Placental epithelial cell (primary cell): ENCODE measurements around the gene ZNF799. TPM values are rescaled to one million over a fixed set of nuclear protein-coding genes. Genes with fewer than 3 reads are reported as not detected.

ENCODE experiments used
- small RNA-seq: library from RNA; depleted of rRNA; stranded (forward); fragments of <200 nt; gene quantifications from one replicate; pipeline ENCODE3, GENCODE V24; 2012
- total RNA-seq: library from RNA; depleted of rRNA; stranded (reverse); fragments of >200 nt; gene quantifications from 2 replicates; pipeline ENCODE4 v1.2.3, GENCODE V29; 2012

The ZNF799 gene
- 4.9 and 5.1 TPM in 2 replicates for total RNA-seq

DNA sequence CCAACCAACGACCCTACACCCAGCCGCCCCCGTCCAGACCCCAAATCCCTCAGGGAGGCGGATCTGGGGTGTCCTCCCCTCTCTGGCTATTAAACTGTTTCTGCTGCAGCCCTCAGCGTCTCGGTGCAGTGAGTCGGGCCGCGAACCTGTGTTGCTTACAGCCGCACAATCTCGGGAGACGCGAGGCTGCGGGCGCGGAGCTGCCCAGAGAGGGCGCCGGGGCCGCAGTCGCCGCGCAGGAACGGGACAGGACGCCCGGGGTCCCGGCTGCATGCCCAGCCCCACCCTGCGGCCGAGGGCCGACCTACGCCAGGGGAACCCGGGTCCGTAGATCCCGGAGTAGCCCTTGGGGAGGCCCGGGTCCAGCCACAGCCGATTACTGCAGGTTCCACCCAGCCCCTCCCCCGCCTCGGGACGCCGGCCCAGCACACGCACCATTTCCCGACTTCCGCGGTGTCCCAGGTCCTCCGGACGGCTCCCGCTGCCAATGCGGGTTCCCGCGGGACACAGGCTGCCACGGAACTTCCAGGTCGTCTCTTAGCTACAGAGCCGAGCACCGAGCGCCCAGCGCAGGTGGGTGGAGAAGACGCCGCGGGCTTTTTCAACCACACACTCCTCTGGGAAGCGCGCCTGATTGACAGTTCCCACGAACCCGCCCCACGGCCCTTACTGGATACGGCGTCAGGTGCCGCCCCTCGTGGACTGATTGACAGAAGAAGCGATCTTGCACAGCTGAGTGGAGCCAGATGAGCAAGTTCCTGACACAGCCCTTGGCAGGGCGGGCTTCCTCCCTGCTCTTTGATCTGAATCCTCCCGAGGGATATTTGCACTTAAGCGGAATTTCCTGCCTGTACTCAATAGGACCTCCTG, at the start of gene ZNF799:
Gene ZNF799, minus strand, starts transcription at position 639 of the 870 bp plus-strand sequence. Its CDS starts 201 bp downstream, at position 438.

DNA sequence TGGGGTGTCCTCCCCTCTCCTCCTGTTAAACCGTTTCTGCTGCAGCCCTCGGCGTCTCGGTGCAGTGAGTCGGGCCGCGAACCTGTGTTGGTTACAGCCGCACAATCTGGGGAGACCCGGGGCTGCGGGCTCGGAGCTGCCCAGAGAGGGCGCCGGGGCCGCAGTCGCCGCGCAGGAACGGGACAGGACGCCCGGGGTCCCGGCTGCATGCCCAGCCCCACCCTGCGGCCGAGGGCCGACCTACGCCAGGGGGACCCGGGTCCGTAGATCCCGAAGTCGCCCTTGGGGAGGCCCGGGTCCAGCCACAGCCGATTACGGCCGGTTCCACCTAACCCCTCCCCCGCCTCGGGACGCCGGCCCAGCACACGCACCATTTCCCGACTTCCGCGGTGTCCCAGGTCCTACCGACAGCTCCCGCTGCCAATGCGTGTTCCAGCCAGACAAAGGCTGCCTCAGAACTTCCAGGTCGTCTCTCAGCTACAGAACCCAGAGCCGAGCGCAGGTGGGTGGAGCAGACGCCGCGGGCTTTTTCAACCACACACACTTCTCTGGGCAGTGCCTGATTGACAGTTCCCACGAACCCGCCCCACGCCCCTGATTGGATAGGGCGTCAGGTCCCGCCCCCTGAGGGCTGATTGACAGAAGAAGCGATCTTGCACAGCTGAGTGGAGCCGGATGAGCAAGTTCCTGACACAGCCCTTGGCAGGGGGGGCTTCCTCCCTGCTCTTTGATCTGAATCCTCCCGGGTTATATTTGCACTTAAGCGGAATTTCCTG, 39.7 kb upstream of the ZNF799 start, which contains the start of gene ZNF443:
Gene ZNF443, minus strand, starts transcription at position 481 of the 776 bp plus-strand sequence. Its CDS starts 107 bp downstream, at position 374.

DNA sequence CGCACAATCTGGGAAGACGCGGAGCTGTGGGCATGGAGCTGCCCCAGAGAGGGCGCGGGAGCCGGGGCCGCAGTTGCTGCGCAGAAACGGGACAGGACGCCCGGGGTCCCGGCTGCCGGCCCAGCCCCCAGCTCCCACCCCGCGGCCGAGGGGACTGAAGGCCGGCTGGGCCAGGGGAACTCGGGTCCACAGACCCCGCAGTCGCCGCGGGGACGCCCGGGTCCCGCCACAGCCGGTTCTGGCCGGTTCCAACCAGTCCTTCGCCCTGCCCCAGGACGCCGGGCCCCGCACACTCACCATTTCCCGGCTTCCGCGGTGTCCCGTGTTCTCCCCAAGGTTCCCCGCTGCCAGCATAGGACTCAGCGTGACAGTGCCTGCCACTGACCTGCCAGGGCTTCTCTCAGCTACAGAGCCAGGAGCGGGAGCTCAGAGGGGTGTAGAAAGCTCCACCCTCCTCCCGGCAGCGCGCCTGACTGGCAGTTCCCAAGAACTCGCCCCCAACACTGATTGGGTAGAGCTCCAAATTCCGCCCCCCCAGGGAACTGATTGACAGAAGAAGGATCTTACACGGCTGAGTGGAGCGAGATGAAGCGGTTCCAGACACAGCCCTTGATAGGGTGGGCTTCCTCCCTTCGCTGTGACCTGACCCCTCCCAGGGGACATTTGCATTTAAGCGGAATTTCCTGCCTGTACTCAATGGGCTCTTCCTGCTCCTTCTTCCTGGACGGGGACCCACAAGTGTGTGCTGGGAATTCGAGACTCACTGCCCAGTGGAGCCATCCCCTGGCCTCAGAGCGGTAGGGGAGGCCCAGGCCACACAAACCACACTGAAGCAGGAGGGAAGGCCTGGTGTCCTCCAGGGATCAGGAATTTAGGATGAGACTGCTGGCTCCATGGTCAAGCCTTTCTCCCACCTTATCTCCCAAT, 35.6 kb downstream of the ZNF799 start, which contains the start of gene ZNF442:
Gene ZNF442, minus strand, starts transcription at position 448 of the 927 bp plus-strand sequence. CDS start 2,052 bp downstream, outside the sequence.

Small RNAs within 50 kb of the gene (small RNA-seq; reads per million reads assigned to genes)
- not detected for gene RPS29P23

Other genes with a start within 250 kb of the ZNF799 start
- 11.0 and 14.0 TPM in 2 replicates for gene ZNF625, start 244.5 kb downstream of the ZNF799 start, total RNA-seq
- 8.2 and 11.0 TPM in 2 replicates for gene ZNF136, start 238.2 kb downstream of the ZNF799 start, total RNA-seq
- gene ZNF44, start 106.4 kb downstream of the ZNF799 start, total RNA-seq = 8.0 and 16.9 TPM in 2 replicates
- gene ZNF563, start 67.6 kb downstream of the ZNF799 start, total RNA-seq = 4.1 and 4.7 TPM in 2 replicates
- gene ZNF442, start 35.6 kb downstream of the ZNF799 start, total RNA-seq = 2.8 and 5.1 TPM in 2 replicates
- 4.1 and 9.0 TPM in 2 replicates for gene ZNF443, start 39.8 kb upstream of the ZNF799 start, total RNA-seq
- 5.1 and 6.7 TPM in 2 replicates for gene ZNF709, start 83.5 kb upstream of the ZNF799 start, total RNA-seq
- 8.7 and 12.6 TPM in 2 replicates for gene ZNF564, start 150.2 kb upstream of the ZNF799 start, total RNA-seq
- gene ZNF490, start 209.5 kb upstream of the ZNF799 start, total RNA-seq = 8.9 and 9.4 TPM in 2 replicates
- 12.6 and 14.0 TPM in 2 replicates for gene ZNF791, start 209.6 kb upstream of the ZNF799 start, total RNA-seq